H9 (cell line): ENCODE data around the gene GPX7. TPM values are rescaled to one million over a fixed set of nuclear protein-coding genes. Genes with fewer than 3 reads are reported as not detected.

ENCODE experiments used
- DNase-seq: peaks from one replicate; pipeline ENCODE4 v3.0.0-alpha.2; 2017
- H2AFZ ChIP-seq: one replicate; pipeline ENCODE4 v1.6.1; 2013; ENCODE audit warnings: mild to moderate bottlenecking, low read length, control low read depth, moderate library complexity
- H2AK5ac ChIP-seq: 2 replicates; pipeline ENCODE4 v1.6.1; 2013; ENCODE audit warnings: low read length, control low read depth, mixed read lengths; ENCODE audit not compliant: insufficient read length
- H2BK120ac ChIP-seq: one replicate; pipeline ENCODE4 v1.6.1; 2013; ENCODE audit warnings: low read depth, mild to moderate bottlenecking, low read length, control low read depth, inconsistent platforms; ENCODE audit not compliant: poor library complexity, severe bottlenecking
- H2BK12ac ChIP-seq: 2 replicates; pipeline ENCODE4 v1.6.1; 2013; ENCODE audit warnings: low read length, control low read depth, mixed read lengths, low read depth; ENCODE audit not compliant: insufficient read length
- H2BK15ac ChIP-seq: 2 replicates; pipeline ENCODE4 v1.6.1; 2013; ENCODE audit warnings: low read depth, low read length, control low read depth
- H2BK20ac ChIP-seq: one replicate; pipeline ENCODE4 v1.6.1; 2013; ENCODE audit warnings: low read depth, mild to moderate bottlenecking, low read length, control low read depth, inconsistent platforms; ENCODE audit not compliant: poor library complexity, severe bottlenecking
- H2BK5ac ChIP-seq: 2 replicates; pipeline ENCODE4 v1.6.1; 2013; ENCODE audit warnings: low read length, control low read depth, mixed read lengths; ENCODE audit not compliant: insufficient read length
- H3K14ac ChIP-seq: 2 replicates; pipeline ENCODE4 v1.6.1; 2013; ENCODE audit warnings: low read length, control low read depth; ENCODE audit not compliant: insufficient read depth
- H3K18ac ChIP-seq: 2 replicates; pipeline ENCODE4 v1.6.1; 2013; ENCODE audit warnings: low read depth, mild to moderate bottlenecking, mixed read lengths, low read length, control low read depth; ENCODE audit not compliant: insufficient read length
- H3K23ac ChIP-seq: 2 replicates; pipeline ENCODE4 v1.6.1; 2013; ENCODE audit warnings: low read length, control low read depth, mixed read lengths, low read depth; ENCODE audit not compliant: insufficient read length
- H3K23me2 ChIP-seq: 2 replicates; pipeline ENCODE4 v1.6.1; 2013; ENCODE audit warnings: low read depth, mild to moderate bottlenecking, mixed read lengths, low read length, control low read depth; ENCODE audit not compliant: insufficient read length, poor library complexity, severe bottlenecking
- H3K27ac ChIP-seq: 2 replicates; pipeline ENCODE4 v1.5.1; 2013; ENCODE audit warnings: low read length, control low read depth, mixed read lengths, low read depth; ENCODE audit not compliant: insufficient read length
- H3K27me3 ChIP-seq: 2 replicates; pipeline ENCODE4 v1.6.1; 2013; ENCODE audit warnings: low read length, control low read depth, inconsistent platforms; ENCODE audit not compliant: insufficient read depth
- H3K4ac ChIP-seq: 2 replicates; pipeline ENCODE4 v1.6.1; 2013; ENCODE audit warnings: low read depth, mild to moderate bottlenecking, control low read depth, inconsistent platforms, low read length, moderate library complexity
- H3K4me1 ChIP-seq: 2 replicates; pipeline ENCODE4 v1.6.1; 2013; ENCODE audit warnings: low read length, control low read depth, inconsistent platforms; ENCODE audit not compliant: insufficient read depth
- H3K4me2 ChIP-seq: 2 replicates; pipeline ENCODE4 v1.6.1; 2013; ENCODE audit warnings: low read length, control low read depth, mixed read lengths; ENCODE audit not compliant: insufficient read length, insufficient read depth
- H3K56ac ChIP-seq: 2 replicates; pipeline ENCODE4 v1.6.1; 2013; ENCODE audit warnings: low read depth, mild to moderate bottlenecking, mixed read lengths, low read length, control low read depth; ENCODE audit not compliant: insufficient read length
- H3K79me1 ChIP-seq: 2 replicates; pipeline ENCODE4 v1.6.1; 2013; ENCODE audit warnings: low read depth, mild to moderate bottlenecking, moderate library complexity, low read length, control low read depth, inconsistent platforms; ENCODE audit not compliant: insufficient read depth, poor library complexity, severe bottlenecking
- H3K79me2 ChIP-seq: 2 replicates; pipeline ENCODE4 v1.6.1; 2013; ENCODE audit warnings: low read length, control low read depth, inconsistent platforms; ENCODE audit not compliant: insufficient read depth
- H3K9ac ChIP-seq: 2 replicates; pipeline ENCODE4 v1.6.1; 2013; ENCODE audit warnings: low read length, control low read depth, mixed read lengths; ENCODE audit not compliant: insufficient read length; ENCODE audit errors: extremely low read depth
- H3K9me3 ChIP-seq: one replicate; pipeline ENCODE4 v1.6.1; 2013; ENCODE audit warnings: low read depth, low read length, inconsistent platforms; ENCODE audit not compliant: control insufficient read depth
- H3T11ph ChIP-seq: one replicate; pipeline ENCODE4 v1.6.1; 2013; ENCODE audit warnings: mild to moderate bottlenecking, low read length, control low read depth, inconsistent platforms
- H4K20me1 ChIP-seq: one replicate; pipeline ENCODE4 v1.6.1; 2013; ENCODE audit not compliant: control insufficient read depth, insufficient read length, insufficient read depth
- H4K5ac ChIP-seq: 2 replicates; pipeline ENCODE4 v1.6.1; 2013; ENCODE audit warnings: low read depth, mild to moderate bottlenecking, mixed read lengths, low read length, control low read depth; ENCODE audit not compliant: insufficient read length
- H4K8ac ChIP-seq: replicated peaks from 2 replicates; pipeline ENCODE4 v1.6.1; 2013; ENCODE audit warnings: low read length, control low read depth, mixed read lengths, low read depth; ENCODE audit not compliant: insufficient read length
- H4K91ac ChIP-seq: 2 replicates; pipeline ENCODE4 v1.6.1; 2013; ENCODE audit warnings: low read depth, mild to moderate bottlenecking, moderate library complexity, mixed read lengths, low read length, control low read depth; ENCODE audit not compliant: insufficient read length
- H3K27ac Mint-ChIP-seq, 3 experiments: 2 replicates in 2 of 3; 3 replicates in 1 of 3; pipeline ENCODE4 v1.8.0; 2020 to 2021; ENCODE audit warnings: mixed read lengths in 3 of 3, mild to moderate bottlenecking in 1 of 3, moderate library complexity in 1 of 3
- H3K27me3 Mint-ChIP-seq: 2 replicates; pipeline ENCODE4 v1.8.0; 2021; ENCODE audit warnings: low read depth, mild to moderate bottlenecking, moderate library complexity, mixed read lengths
- H3K36me3 Mint-ChIP-seq, 3 experiments: 2 replicates in 2 of 3; 3 replicates in 1 of 3; pipeline ENCODE4 v1.8.0; 2020 to 2021; ENCODE audit warnings: low read depth in 3 of 3, mixed read lengths in 3 of 3; ENCODE audit not compliant: insufficient read depth in 1 of 3
- H3K4me1 Mint-ChIP-seq, 2 experiments: 2 replicates each; pipeline ENCODE4 v1.8.0; 2020; ENCODE audit warnings: mixed read lengths in 2 of 2
- H3K4me3 Mint-ChIP-seq, 2 experiments: 2 replicates in 1 of 2; 3 replicates in 1 of 2; pipeline ENCODE4 v1.8.0; 2020 to 2021; ENCODE audit warnings: mild to moderate bottlenecking in 2 of 2, mixed read lengths in 2 of 2, moderate library complexity in 1 of 2
- H3K9me3 Mint-ChIP-seq, 2 experiments: 2 replicates in 1 of 2; 3 replicates in 1 of 2; pipeline ENCODE4 v1.8.0; 2020; ENCODE audit warnings: mild to moderate bottlenecking in 2 of 2, mixed read lengths in 2 of 2, moderate library complexity in 1 of 2
- WGBS: extraction: QIAGEN DNeasy Blood & Tissue Kit; methylation state at CpG from one replicate; pipeline ENCODE4 v1.1.7; 2013; ENCODE audit warnings: missing lambda C conversion rate, low lambda C conversion rate, mixed read lengths; ENCODE audit not compliant: insufficient read length; ENCODE audit errors: extremely low coverage; 5-methylcytosine and 5-hydroxymethylcytosine counted together
- total RNA-seq: library from RNA; stranded (reverse); gene quantifications from 2 replicates; pipeline ENCODE4 v1.2.1, GENCODE V29; 2021
- TF ChIP-seq, protein P1 (sequence below): fragments of 200-600 bp; sonication (generic); conservative IDR thresholded peaks from 3 replicates; pipeline ENCODE4 v1.8.0; 2021; ENCODE audit warnings: antibody characterized with exemption, mild to moderate bottlenecking

The GPX7 gene
- total RNA-seq, 1 experiment from 2014 or later, result 12.1 TPM

DNA sequence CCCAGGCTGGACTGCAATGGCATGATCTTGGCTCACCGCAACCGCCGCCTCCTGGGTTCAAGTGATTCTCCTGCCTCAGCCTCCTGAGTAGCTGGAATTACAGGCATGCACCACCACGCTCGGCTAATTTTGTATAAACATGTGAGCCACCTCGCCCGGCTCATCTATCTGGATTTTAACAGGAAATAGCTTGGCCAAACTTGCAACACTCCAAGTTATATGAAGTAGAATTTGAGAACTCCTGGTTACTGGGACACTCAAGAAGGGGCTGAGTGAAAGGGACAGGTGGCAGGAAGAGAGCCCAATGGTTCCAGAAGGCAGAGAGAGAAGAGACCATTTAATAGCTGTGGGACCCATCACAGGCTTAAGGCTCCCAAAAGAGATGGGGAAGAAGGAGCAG lies 2.9 kb upstream of the GPX7 start:
- H3K56ac ChIP-seq, result no peak overlapping the region
- no peak overlapping the region for H3K9ac ChIP-seq
- TF ChIP-seq, protein P1, sequence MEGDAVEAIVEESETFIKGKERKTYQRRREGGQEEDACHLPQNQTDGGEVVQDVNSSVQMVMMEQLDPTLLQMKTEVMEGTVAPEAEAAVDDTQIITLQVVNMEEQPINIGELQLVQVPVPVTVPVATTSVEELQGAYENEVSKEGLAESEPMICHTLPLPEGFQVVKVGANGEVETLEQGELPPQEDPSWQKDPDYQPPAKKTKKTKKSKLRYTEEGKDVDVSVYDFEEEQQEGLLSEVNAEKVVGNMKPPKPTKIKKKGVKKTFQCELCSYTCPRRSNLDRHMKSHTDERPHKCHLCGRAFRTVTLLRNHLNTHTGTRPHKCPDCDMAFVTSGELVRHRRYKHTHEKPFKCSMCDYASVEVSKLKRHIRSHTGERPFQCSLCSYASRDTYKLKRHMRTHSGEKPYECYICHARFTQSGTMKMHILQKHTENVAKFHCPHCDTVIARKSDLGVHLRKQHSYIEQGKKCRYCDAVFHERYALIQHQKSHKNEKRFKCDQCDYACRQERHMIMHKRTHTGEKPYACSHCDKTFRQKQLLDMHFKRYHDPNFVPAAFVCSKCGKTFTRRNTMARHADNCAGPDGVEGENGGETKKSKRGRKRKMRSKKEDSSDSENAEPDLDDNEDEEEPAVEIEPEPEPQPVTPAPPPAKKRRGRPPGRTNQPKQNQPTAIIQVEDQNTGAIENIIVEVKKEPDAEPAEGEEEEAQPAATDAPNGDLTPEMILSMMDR, result no peak
- no peak overlapping the region for H4K91ac ChIP-seq
- H3K23ac ChIP-seq, result no peak overlapping the region
- H3K4me1 Mint-ChIP-seq, result peaks cover 16 to 26% of the 10 kb centered on the region in 2 experiments
- peaks cover 12% of the 10 kb centered on the region; the same call in 1 of the 2 replicates for H3K27me3 ChIP-seq
- H3K27me3 Mint-ChIP-seq, result peaks cover 43% of the 10 kb centered on the region
- peaks cover 3% of the 10 kb centered on the region for H4K20me1 ChIP-seq
- no peaks in the 10 kb centered on the region for H3K79me1 ChIP-seq
- H3K4me2 ChIP-seq, result no peak overlapping the region
- no peak overlapping the region for H4K5ac ChIP-seq
- WGBS, result no CpG with 5 or more reads among the region's 7 CpGs
- H2BK5ac ChIP-seq, result no peak overlapping the region
- no peak for DNase-seq
- no peak overlapping the region for H2AK5ac ChIP-seq
- no peak overlapping the region for H3K14ac ChIP-seq
- H3K79me2 ChIP-seq, result no peaks in the 10 kb centered on the region
- H3K18ac ChIP-seq, result no peak overlapping the region
- H3K23me2 ChIP-seq, result peaks cover 7% of the 10 kb centered on the region
- peaks cover 4% of the 10 kb centered on the region; the same call in 1 of the 2 replicates for H3K4me1 ChIP-seq
- H3K9me3 Mint-ChIP-seq, result no peaks in the 10 kb centered on the region
- H2BK12ac ChIP-seq, result no peak overlapping the region
- no peak overlapping the region for H2AFZ ChIP-seq
- no peak overlapping the region for H3K27ac Mint-ChIP-seq
- no peaks in the 10 kb centered on the region for H3K36me3 Mint-ChIP-seq
- H4K8ac ChIP-seq, result no peak overlapping the region
- H2BK15ac ChIP-seq, result no peak overlapping the region
- no peak overlapping the region for H3T11ph ChIP-seq
- H2BK20ac ChIP-seq, result no peak overlapping the region
- H3K4ac ChIP-seq, result no peak overlapping the region
- H3K9me3 ChIP-seq, result no peaks in the 10 kb centered on the region
- no peak overlapping the region for H2BK120ac ChIP-seq
- no peak overlapping the region for H3K4me3 Mint-ChIP-seq
- H3K27ac ChIP-seq, result no peak overlapping the region
